ENCODE data around the gene ADH1A. TPM values are rescaled to one million over a fixed set of nuclear protein-coding genes. Genes with fewer than 3 reads are reported as not detected.

Gene ADH1A
- total RNA-seq, 1 donor from 2014 or later = not detected

DNA sequence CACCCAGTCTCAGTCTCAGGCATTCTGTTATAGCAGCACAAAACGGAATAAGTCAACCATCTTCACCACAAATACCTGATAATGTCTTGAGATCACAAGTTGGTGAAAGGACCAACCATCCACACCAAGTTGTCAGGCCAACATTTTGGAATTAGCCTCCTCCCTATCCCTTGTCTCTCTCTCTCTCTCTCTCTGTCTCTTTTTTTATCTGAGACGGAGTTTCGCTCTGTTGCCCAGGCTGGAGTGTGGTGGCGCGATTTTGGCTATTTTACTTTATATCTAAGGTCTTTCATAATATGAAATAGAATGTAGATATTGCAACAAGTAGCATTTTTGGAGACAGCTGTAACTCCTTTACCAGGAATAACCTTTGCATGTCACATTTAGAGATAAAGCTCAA is 15.7 kb downstream of the ADH1A start:
- no peaks in the 10 kb centered on the region for H3K9me3 ChIP-seq (ENCODE audit: low read depth)
- H4K20me1 ChIP-seq (ENCODE audit: low read depth) = no peaks in the 10 kb centered on the region
- H3F3A ChIP-seq (ENCODE audit: low read depth) = no peaks in the 10 kb centered on the region
- Mint-ChIP-seq H3K4me1 (peaks cover 3% of the 10 kb centered on the region), H3K4me3 (no peak overlapping the region), H3K36me3 (no peaks in the 10 kb centered on the region), H3K27ac (no peak overlapping the region), H3K9me3 (no peaks in the 10 kb centered on the region), H3K27me3 (ENCODE audit: insufficient read depth, low read depth) (no peaks in the 10 kb centered on the region)
- H3K27me3 ChIP-seq = no peaks in the 10 kb centered on the region
- H3K27ac ChIP-seq = no peak overlapping the region
- H3K79me2 ChIP-seq (ENCODE audit: low read depth) = no peaks in the 10 kb centered on the region
- no peak for DNase-seq (ENCODE audit: low spot score)
- H3K36me3 ChIP-seq = no peaks in the 10 kb centered on the region
- no peaks in the 10 kb centered on the region for H3K4me1 ChIP-seq
- no peak overlapping the region for H3K4me3 ChIP-seq
- TF ChIP-seq EZH2 (IDR thresholded peaks at IDR 0.05) (no peak), EZH2phosphoT487 (IDR thresholded peaks at IDR 0.05) (no peak)
- TF ChIP-seq, protein P1, sequence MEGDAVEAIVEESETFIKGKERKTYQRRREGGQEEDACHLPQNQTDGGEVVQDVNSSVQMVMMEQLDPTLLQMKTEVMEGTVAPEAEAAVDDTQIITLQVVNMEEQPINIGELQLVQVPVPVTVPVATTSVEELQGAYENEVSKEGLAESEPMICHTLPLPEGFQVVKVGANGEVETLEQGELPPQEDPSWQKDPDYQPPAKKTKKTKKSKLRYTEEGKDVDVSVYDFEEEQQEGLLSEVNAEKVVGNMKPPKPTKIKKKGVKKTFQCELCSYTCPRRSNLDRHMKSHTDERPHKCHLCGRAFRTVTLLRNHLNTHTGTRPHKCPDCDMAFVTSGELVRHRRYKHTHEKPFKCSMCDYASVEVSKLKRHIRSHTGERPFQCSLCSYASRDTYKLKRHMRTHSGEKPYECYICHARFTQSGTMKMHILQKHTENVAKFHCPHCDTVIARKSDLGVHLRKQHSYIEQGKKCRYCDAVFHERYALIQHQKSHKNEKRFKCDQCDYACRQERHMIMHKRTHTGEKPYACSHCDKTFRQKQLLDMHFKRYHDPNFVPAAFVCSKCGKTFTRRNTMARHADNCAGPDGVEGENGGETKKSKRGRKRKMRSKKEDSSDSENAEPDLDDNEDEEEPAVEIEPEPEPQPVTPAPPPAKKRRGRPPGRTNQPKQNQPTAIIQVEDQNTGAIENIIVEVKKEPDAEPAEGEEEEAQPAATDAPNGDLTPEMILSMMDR (IDR thresholded peaks at IDR 0.05) = no peak
- no peak overlapping the region for H3K4me2 ChIP-seq
- H2AFZ ChIP-seq (replicated peaks) = no peak overlapping the region
- no peak overlapping the region for H3K9ac ChIP-seq

DNA sequence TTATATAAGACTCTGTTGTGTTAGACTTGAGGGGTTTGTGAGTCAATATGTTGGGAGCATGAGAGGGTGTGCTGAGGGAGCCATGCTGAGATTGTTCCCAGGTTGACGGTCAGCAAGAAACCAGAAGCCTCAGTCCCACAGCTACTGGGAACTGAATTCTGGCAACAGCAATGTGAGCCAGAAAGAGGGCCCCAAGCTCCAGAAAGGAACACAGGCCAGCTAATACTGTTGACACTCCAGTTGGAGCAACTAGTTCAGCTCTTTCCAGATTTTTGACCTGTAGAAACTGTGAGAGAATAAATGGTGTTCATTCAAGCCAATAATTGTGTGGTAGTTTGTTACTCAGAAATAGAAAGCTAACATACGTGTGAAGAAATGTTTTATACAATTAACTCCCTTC is 17.1 kb downstream of the ADH1A start:
- H3K27me3 Mint-ChIP-seq (ENCODE audit: insufficient read depth, low read depth) = no peaks in the 10 kb centered on the region
- no peaks in the 10 kb centered on the region for H3K36me3 ChIP-seq
- no peak overlapping the region for H3K27ac Mint-ChIP-seq
- H2AFZ ChIP-seq (replicated peaks) = no peak overlapping the region
- H3K4me1 Mint-ChIP-seq = peaks cover 3% of the 10 kb centered on the region
- H3K27ac ChIP-seq = no peak overlapping the region
- H3K27me3 ChIP-seq = no peaks in the 10 kb centered on the region
- no peak overlapping the region for H3K4me3 ChIP-seq
- no peak overlapping the region for H3K9ac ChIP-seq
- H3K36me3 Mint-ChIP-seq = no peaks in the 10 kb centered on the region
- no peak overlapping the region for H3K4me2 ChIP-seq
- no peak for TF ChIP-seq EZH2 (IDR thresholded peaks at IDR 0.05)
- H3F3A ChIP-seq (ENCODE audit: low read depth) = no peaks in the 10 kb centered on the region
- no peaks in the 10 kb centered on the region for H3K9me3 Mint-ChIP-seq
- no peaks in the 10 kb centered on the region for H3K9me3 ChIP-seq (ENCODE audit: low read depth)
- H3K4me1 ChIP-seq = no peaks in the 10 kb centered on the region
- DNase-seq (ENCODE audit: low spot score) = no peak
- H3K4me3 Mint-ChIP-seq = no peak overlapping the region
- no peaks in the 10 kb centered on the region for H3K79me2 ChIP-seq (ENCODE audit: low read depth)
- H4K20me1 ChIP-seq (ENCODE audit: low read depth) = no peaks in the 10 kb centered on the region

DNA sequence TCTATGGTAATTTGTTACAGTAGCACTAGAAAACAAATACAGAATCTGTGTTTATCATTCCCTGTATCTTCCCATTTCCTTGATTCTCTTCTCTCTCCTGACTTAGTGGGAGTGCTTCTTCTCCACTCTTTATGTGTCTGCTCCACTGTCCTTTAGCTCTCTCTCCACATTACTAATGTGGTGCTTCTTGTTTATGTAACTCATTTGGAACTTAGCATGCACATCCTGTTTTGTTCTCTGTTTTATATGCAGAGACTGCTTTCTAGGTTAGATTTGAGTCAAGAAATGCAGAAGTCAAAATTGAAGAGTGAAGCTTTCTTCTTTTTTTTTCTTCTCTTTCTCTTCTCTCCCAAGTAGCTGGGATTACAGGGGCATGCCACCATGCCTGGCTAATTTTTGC is 25.9 kb downstream of the ADH1A start:
- Histone ChIP-seq H3K27me3 (no peaks in the 10 kb centered on the region), H3F3A (ENCODE audit: low read depth) (no peaks in the 10 kb centered on the region), H3K79me2 (ENCODE audit: low read depth) (no peaks in the 10 kb centered on the region), H3K9me3 (ENCODE audit: low read depth) (no peaks in the 10 kb centered on the region), H3K36me3 (no peaks in the 10 kb centered on the region), H2AFZ (replicated peaks) (no peak overlapping the region), H3K9ac (no peak overlapping the region), H3K4me3 (no peak overlapping the region), H4K20me1 (ENCODE audit: low read depth) (no peaks in the 10 kb centered on the region), H3K27ac (no peak overlapping the region), H3K4me1 (no peaks in the 10 kb centered on the region), H3K4me2 (no peak overlapping the region)
- no peak for DNase-seq (ENCODE audit: low spot score)
- H3K36me3 Mint-ChIP-seq = no peaks in the 10 kb centered on the region
- H3K9me3 Mint-ChIP-seq = peaks cover 5% of the 10 kb centered on the region
- no peaks in the 10 kb centered on the region for H3K4me1 Mint-ChIP-seq
- no peak overlapping the region for H3K4me3 Mint-ChIP-seq
- no peak overlapping the region for H3K27ac Mint-ChIP-seq
- TF ChIP-seq, protein P1 (IDR thresholded peaks at IDR 0.05) = no peak
- TF ChIP-seq EZH2 (IDR thresholded peaks at IDR 0.05) (no peak), EZH2phosphoT487 (IDR thresholded peaks at IDR 0.05) (no peak)
- H3K27me3 Mint-ChIP-seq (ENCODE audit: insufficient read depth, low read depth) = peaks cover 2% of the 10 kb centered on the region

DNA sequence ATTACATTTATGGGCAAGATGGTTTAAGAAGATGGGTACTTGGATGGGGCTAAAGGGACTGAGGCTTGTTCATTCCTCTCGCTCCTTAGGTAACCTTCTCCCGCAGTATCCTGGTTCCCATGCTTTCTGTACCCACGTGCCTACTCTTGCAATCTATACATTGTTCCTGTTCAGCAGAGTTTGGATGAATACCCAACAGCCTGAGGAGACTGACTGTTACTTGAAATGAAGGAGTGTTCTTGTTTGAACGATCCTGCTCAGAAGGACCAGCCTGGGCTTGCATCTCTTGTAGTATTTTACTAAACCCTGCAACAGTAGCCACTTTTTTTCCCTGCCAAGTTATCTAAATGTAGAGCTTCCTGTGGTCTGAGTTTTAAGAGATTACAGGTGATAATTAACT is 38.0 kb downstream of the ADH1A start:
- no peak overlapping the region for H3K9ac ChIP-seq
- H3K27me3 ChIP-seq = no peaks in the 10 kb centered on the region
- H3K4me2 ChIP-seq = no peak overlapping the region
- H4K20me1 ChIP-seq (ENCODE audit: low read depth) = no peaks in the 10 kb centered on the region
- Mint-ChIP-seq H3K27ac (no peak overlapping the region), H3K36me3 (no peaks in the 10 kb centered on the region), H3K4me1 (peaks cover 3% of the 10 kb centered on the region), H3K4me3 (no peak overlapping the region), H3K27me3 (ENCODE audit: insufficient read depth, low read depth) (no peaks in the 10 kb centered on the region), H3K9me3 (peaks cover 3% of the 10 kb centered on the region)
- no peaks in the 10 kb centered on the region for H3K79me2 ChIP-seq (ENCODE audit: low read depth)
- TF ChIP-seq, protein P1 (IDR thresholded peaks at IDR 0.05) = no peak
- TF ChIP-seq EZH2phosphoT487 (IDR thresholded peaks at IDR 0.05) = no peak
- H3K9me3 ChIP-seq (ENCODE audit: low read depth) = no peaks in the 10 kb centered on the region
- no peaks in the 10 kb centered on the region for H3K4me1 ChIP-seq
- H2AFZ ChIP-seq (replicated peaks) = no peak overlapping the region
- no peak overlapping the region for H3K4me3 ChIP-seq
- H3F3A ChIP-seq (ENCODE audit: low read depth) = no peaks in the 10 kb centered on the region
- H3K36me3 ChIP-seq = no peaks in the 10 kb centered on the region
- DNase-seq (ENCODE audit: low spot score) = no peak
- no peak overlapping the region for H3K27ac ChIP-seq

Data from neural progenitor cell (in vitro differentiated cells).